Natural killer cell (primary cell): ENCODE data around the gene SLC2A11. TPM values are rescaled to one million over a fixed set of nuclear protein-coding genes. Genes with fewer than 3 reads are reported as not detected.

Source experiments
- ATAC-seq, 3 donors: fragments of 150-1000 bp in 2 of 3; fragments of 200-7000 bp in 1 of 3; cut with Tn5 transposase; 1 replicate in 1 of 3; 2 replicates in 2 of 3; pipeline ENCODE4 v1.10.0; 2021; ENCODE audit warnings: mild to moderate bottlenecking in 2 of 3, moderate library complexity in 2 of 3
- DNase-seq, 2 donors: peaks; one replicate each; pipeline versions ENCODE4 v3.0.0 to v3.0.0-alpha.2; 2013 to 2021; ENCODE audit warnings: mixed read lengths in 1 of 2
- H3K27ac ChIP-seq: one replicate; pipeline ENCODE4 v1.5.1; 2013; ENCODE audit warnings: mild to moderate bottlenecking, low read length
- H3K27me3 ChIP-seq: one replicate; pipeline ENCODE4 v1.6.1; 2013; ENCODE audit warnings: low read length; ENCODE audit not compliant: control insufficient read depth, insufficient read depth
- H3K36me3 ChIP-seq: one replicate; pipeline ENCODE4 v1.6.1; 2013; ENCODE audit warnings: low read length; ENCODE audit not compliant: control insufficient read depth, insufficient read depth
- H3K4me1 ChIP-seq: one replicate; pipeline ENCODE4 v1.6.1; 2013; ENCODE audit warnings: low read length; ENCODE audit not compliant: control insufficient read depth, insufficient read depth
- H3K4me3 ChIP-seq: one replicate; pipeline ENCODE4 v1.5.1; 2013; ENCODE audit warnings: low read length
- H3K9me3 ChIP-seq: one replicate; pipeline ENCODE4 v1.6.1; 2013; ENCODE audit warnings: low read length; ENCODE audit not compliant: control insufficient read depth, insufficient read depth
- H3K27ac Mint-ChIP-seq, 2 donors: one replicate each; pipeline ENCODE4 v1.8.0; 2022; ENCODE audit warnings: mild to moderate bottlenecking in 2 of 2, mixed read lengths in 2 of 2, moderate library complexity in 1 of 2
- H3K27me3 Mint-ChIP-seq, 2 donors: one replicate each; pipeline ENCODE4 v1.8.0; 2022; ENCODE audit warnings: low read depth in 2 of 2, mixed read lengths in 2 of 2
- H3K36me3 Mint-ChIP-seq: one replicate; pipeline ENCODE4 v1.8.0; 2022; ENCODE audit warnings: mixed read lengths
- H3K4me1 Mint-ChIP-seq, 2 donors: one replicate each; pipeline ENCODE4 v1.8.0; 2022; ENCODE audit warnings: mixed read lengths in 2 of 2
- H3K4me3 Mint-ChIP-seq: one replicate; pipeline ENCODE4 v1.8.0; 2022; ENCODE audit warnings: mild to moderate bottlenecking, moderate library complexity, mixed read lengths
- H3K9me3 Mint-ChIP-seq, 2 donors: one replicate each; pipeline ENCODE4 v1.8.0; 2022; ENCODE audit warnings: mixed read lengths in 2 of 2
- WGBS: methylation state at CpG from one replicate; pipeline ENCODE4 v1.1.7; 2013; ENCODE audit warnings: missing lambda C conversion rate; ENCODE audit not compliant: insufficient coverage; 5-methylcytosine and 5-hydroxymethylcytosine counted together
- intact Hi-C: fragments of 100-400 bp; cut with micrococcal nuclease; formaldehyde crosslinking; loops from one replicate; pipeline ENCODE4 v1.14.2; 2022
- total RNA-seq, 4 donors: library from RNA; stranded (reverse); fragments of 120-200 nt in 1 of 4; gene quantifications; one replicate each; pipeline versions ENCODE4 v1.2.3 to v1.2.4, GENCODE V29; 2013 to 2022
- TF ChIP-seq, protein P1 (sequence below): fragments of 200-600 bp; IDR thresholded peaks from one replicate; pipeline ENCODE4 v1.8.0; 2022; ENCODE audit warnings: antibody characterized with exemption

SLC2A11 gene
- total RNA-seq, 3 donors from 2014 or later (not counting 1 experiment from before 2014, with no cell fraction given) = 9.2 to 14.1 (median 11.8) TPM

DNA sequence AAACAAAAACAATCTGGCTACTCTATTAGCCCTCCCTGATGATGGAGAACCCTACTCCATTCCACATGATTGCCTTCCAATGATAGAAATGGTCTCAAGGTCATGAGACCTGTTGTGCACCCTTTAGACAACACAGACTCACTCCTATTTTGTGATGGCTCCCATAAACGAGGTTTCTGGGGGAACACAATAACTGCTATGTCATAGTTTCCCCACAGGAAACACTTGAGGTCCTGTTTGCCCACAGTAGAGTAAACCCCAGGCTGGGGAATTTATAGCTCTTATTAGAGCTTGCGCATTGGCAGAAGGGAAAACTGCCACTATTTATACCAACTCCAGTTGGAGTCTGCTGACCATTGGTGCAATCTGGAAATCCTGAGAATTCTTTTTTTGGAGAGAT, 65.2 kb downstream of the SLC2A11 start:
- 6% methylated on average over 2 of the region's 2 CpGs for WGBS
- ATAC-seq = no peak
- Histone ChIP-seq H3K27ac (no peak overlapping the region), H3K4me3 (no peak overlapping the region), H3K27me3 (no peaks in the 10 kb centered on the region), H3K36me3 (peaks cover 37% of the 10 kb centered on the region), H3K9me3 (peaks cover 6% of the 10 kb centered on the region), H3K4me1 (no peaks in the 10 kb centered on the region)
- H3K4me3 Mint-ChIP-seq = no peak overlapping the region
- H3K4me1 Mint-ChIP-seq = peaks cover 16 to 17% of the 10 kb centered on the region in 2 donors
- peaks cover 9% of the 10 kb centered on the region for H3K36me3 Mint-ChIP-seq
- H3K27ac Mint-ChIP-seq = peak overlapping the region in 1 of 2 donors; percentile 53
- TF ChIP-seq, protein P1, sequence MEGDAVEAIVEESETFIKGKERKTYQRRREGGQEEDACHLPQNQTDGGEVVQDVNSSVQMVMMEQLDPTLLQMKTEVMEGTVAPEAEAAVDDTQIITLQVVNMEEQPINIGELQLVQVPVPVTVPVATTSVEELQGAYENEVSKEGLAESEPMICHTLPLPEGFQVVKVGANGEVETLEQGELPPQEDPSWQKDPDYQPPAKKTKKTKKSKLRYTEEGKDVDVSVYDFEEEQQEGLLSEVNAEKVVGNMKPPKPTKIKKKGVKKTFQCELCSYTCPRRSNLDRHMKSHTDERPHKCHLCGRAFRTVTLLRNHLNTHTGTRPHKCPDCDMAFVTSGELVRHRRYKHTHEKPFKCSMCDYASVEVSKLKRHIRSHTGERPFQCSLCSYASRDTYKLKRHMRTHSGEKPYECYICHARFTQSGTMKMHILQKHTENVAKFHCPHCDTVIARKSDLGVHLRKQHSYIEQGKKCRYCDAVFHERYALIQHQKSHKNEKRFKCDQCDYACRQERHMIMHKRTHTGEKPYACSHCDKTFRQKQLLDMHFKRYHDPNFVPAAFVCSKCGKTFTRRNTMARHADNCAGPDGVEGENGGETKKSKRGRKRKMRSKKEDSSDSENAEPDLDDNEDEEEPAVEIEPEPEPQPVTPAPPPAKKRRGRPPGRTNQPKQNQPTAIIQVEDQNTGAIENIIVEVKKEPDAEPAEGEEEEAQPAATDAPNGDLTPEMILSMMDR = no peak
- H3K27me3 Mint-ChIP-seq = no peaks in the 10 kb centered on the region
- DNase-seq = no peak
- peaks cover 3 to 4% of the 10 kb centered on the region in 2 donors for H3K9me3 Mint-ChIP-seq
- intact Hi-C loops = no loop called here

DNA sequence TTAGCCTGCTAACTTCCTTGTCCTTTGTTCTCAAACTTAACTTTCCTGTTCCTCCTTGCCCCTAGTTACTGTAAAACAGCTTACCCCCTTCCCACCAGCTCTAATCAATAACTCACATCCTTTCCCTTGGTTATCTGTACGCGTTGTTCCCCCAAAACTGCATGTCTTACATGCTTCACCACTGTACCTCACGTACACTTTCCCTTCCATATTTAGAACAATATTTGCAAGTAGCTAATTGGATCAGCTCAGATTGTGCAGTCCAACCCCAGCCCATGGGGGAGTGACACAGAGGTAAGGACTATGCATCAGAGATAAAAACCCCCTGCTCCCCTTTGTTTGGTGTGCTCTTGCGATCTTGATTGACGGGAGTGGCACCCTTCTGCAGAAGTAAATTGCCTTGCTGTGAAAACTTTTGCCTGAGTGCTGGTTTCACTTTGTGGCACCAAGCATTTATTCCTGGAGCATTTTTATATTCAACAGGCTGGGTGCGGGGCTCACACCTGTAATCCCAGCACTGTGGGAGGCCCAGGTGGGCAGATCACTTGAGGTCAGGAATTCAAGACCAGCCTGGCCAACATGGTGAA, 67.4 kb downstream of the SLC2A11 start:
- Histone ChIP-seq H3K9me3 (peaks cover 6% of the 10 kb centered on the region), H3K4me1 (no peaks in the 10 kb centered on the region), H3K27me3 (no peaks in the 10 kb centered on the region), H3K36me3 (peaks cover 47% of the 10 kb centered on the region), H3K27ac (no peak overlapping the region), H3K4me3 (no peak overlapping the region)
- peaks cover 3 to 4% of the 10 kb centered on the region in 2 donors for H3K9me3 Mint-ChIP-seq
- DNase-seq = peak in 1 of 2 donors; percentile 1
- ATAC-seq = no peak
- WGBS = 97% methylated on average over 6 of the region's 6 CpGs
- H3K27ac Mint-ChIP-seq = no peak overlapping the region
- TF ChIP-seq, protein P1 = no peak
- H3K4me3 Mint-ChIP-seq = no peak overlapping the region
- H3K4me1 Mint-ChIP-seq = peaks cover 18 to 29% of the 10 kb centered on the region in 2 donors
- no peaks in the 10 kb centered on the region for H3K27me3 Mint-ChIP-seq
- peaks cover 9% of the 10 kb centered on the region for H3K36me3 Mint-ChIP-seq
- intact Hi-C loops = no loop called here

DNA sequence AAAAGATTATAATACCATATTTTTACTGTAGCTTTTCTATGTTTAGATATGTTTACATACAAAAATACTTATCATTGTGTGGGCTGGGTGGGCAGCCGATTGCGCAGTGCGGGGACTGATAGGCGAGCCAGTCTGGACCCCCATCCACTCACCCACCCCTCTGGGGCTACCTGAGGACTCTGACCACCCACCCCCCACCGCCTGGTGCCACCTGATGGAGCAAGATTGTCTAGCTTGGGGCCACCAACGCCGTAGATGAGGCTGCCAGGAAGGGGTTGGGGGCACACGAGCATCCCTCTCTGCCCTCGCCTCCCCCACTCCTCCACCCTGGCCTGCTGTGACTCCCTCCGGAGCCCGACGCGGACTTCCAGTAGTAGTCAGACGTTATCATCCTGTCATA, 68.9 kb downstream of the SLC2A11 start:
- no peak overlapping the region for H3K4me3 Mint-ChIP-seq
- H3K27ac Mint-ChIP-seq = no peak overlapping the region
- H3K4me1 Mint-ChIP-seq = peaks cover 24 to 34% of the 10 kb centered on the region in 2 donors
- no peak for ATAC-seq
- TF ChIP-seq, protein P1 = no peak
- Histone ChIP-seq H3K4me3 (no peak overlapping the region), H3K36me3 (peaks cover 44% of the 10 kb centered on the region), H3K27ac (no peak overlapping the region), H3K9me3 (peaks cover 6% of the 10 kb centered on the region), H3K4me1 (no peaks in the 10 kb centered on the region), H3K27me3 (no peaks in the 10 kb centered on the region)
- H3K36me3 Mint-ChIP-seq = peaks cover 16% of the 10 kb centered on the region
- DNase-seq = peak in 1 of 2 donors; percentile 1
- WGBS = 89% methylated on average over 14 of the region's 14 CpGs
- peaks cover 4 to 5% of the 10 kb centered on the region in 2 donors for H3K9me3 Mint-ChIP-seq
- no peaks in the 10 kb centered on the region for H3K27me3 Mint-ChIP-seq
- intact Hi-C loops = no loop called here

Other genes starting within 250 kb of the SLC2A11 start
- gene DRICH1, start 225.6 kb upstream of the SLC2A11 start, total RNA-seq = 1 to 10 TPM; 2.3 to 3.2 (median 3.1) TPM
- 10 to 100 TPM; 11.6 to 14.5 (median 12.7) TPM for gene RGL4, start 166.9 kb upstream of the SLC2A11 start, total RNA-seq
- gene ZNF70, start 106.8 kb upstream of the SLC2A11 start, total RNA-seq = 1 to 10 TPM; 7.4 to 9.1 (median 7.7) TPM
- not detected for gene VPREB3, start 103.5 kb upstream of the SLC2A11 start, total RNA-seq
- gene C22orf15, start 94.9 kb upstream of the SLC2A11 start, total RNA-seq = not detected
- gene CHCHD10, start 89.9 kb upstream of the SLC2A11 start, total RNA-seq = 10 to 100 TPM in 2 of 3 donors, 1 to 10 TPM in 1; 9.3 to 22.5 (median 13.8) TPM
- gene MMP11, start 85.0 kb upstream of the SLC2A11 start, total RNA-seq = 1 to 10 TPM in 1 of 3 donors, under 1 TPM in 2; 0.71 to 1.7 (median 0.91) TPM
- gene SMARCB1, start 70.9 kb upstream of the SLC2A11 start, total RNA-seq = 10 to 100 TPM; 56.3 to 76.9 (median 69.8) TPM
- 10 to 100 TPM in 1 of 3 donors, 1 to 10 TPM in 1, under 1 TPM in 1; 0.88 to 24.5 (median 1.3) TPM for gene DERL3, start 18.9 kb upstream of the SLC2A11 start, total RNA-seq
- gene MIF, start 36.5 kb downstream of the SLC2A11 start, total RNA-seq = 100 to 1,000 TPM; 115 to 182 (median 133) TPM
- not detected for gene GSTT2B, start 103.3 kb downstream of the SLC2A11 start, total RNA-seq
- gene DDTL, start 109.0 kb downstream of the SLC2A11 start, total RNA-seq = 1 to 10 TPM in 1 of 3 donors, not detected in 2; 5.0 TPM
- gene DDT, start 116.6 kb downstream of the SLC2A11 start, total RNA-seq = 10 to 100 TPM; 60.2 to 64.3 (median 62.3) TPM
- not detected for gene GSTT2, start 122.3 kb downstream of the SLC2A11 start, total RNA-seq
- gene GSTT4, start 147.6 kb downstream of the SLC2A11 start, total RNA-seq = not detected
- 100 to 1,000 TPM; 130 to 182 (median 161) TPM for gene CABIN1, start 153.4 kb downstream of the SLC2A11 start, total RNA-seq